T-helper 1 cell treated with Interleukin-12 subunit alpha and Interleukin-12 subunit beta and Interleukin-4 antibody, amounts not matched to agents 30 ng/mL and 1 ng/mL, for 36 hours (primary cell): ENCODE results near the gene THTPA. TPM values are rescaled to one million over a fixed set of nuclear protein-coding genes. Genes with fewer than 3 reads are reported as not detected.

Experiments used
- intact Hi-C: fragments of 100-400 bp; cut with micrococcal nuclease; formaldehyde crosslinking; loops from one replicate; pipeline ENCODE4 v1.15.1; 2024
- total RNA-seq: library from RNA; stranded (reverse); gene quantifications from 2 replicates; pipeline ENCODE4 v1.2.3, GENCODE V29; 2022

Gene THTPA
- total RNA-seq, 1 donor from 2014 or later = 16.8 TPM

GRCh38 chr14:23566112-23566777 is 10.2 kb downstream of the THTPA start:
- intact Hi-C loops = no loop called here

- intact Hi-C loops = loop anchor here (1.0 kb wide), 3 partner anchors 10 to 97 kb away; partner anchors contain the start of genes NGDN, THTPA and ZFHX2
Observed at GRCh38 chr14:23566778-23567185, 10.7 kb downstream of the THTPA start.

DNA sequence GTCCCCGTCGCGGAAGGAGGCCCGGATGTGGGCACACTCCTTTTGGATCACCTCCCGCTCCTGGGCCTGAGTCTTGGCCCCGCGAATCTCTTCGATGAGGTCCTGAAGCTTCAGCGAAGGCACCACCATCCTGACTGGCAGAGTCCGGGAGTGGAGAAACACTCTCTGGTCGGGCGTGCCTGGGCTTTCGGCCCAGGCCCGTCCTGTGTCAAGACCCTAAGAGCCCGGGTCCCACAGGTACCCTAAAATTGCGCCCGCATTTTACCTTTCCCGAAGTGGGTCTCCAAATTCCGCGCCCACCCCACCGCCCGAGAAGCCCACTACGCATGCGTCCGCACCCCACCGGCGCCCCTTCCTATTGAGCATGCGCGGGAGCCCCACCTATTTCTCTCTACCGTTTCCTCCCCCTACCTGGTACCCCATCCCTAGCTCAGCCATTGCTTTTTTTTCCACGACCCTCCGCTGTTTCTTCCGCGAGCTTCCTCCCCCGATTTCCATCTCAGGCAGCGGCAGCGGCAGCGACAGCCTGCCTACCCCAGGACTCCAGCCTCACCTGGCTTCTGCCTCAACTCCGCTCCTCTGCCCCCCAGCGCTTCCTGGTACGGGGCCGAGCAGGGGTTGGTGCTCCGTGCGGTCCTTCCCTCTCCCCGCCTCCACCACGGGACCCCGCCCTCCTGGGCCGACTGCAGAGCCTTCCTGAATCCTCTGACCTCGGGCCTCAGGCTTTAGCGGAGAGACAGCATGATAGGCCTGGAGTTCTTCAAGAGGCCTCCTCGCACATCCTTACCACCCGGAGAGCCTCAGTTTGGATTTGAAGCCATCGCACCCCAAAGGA is 11.3 kb downstream of the THTPA start, which contains the start of gene AP1G2:
TSS of gene AP1G2 (minus strand) at position 606 of the 835 bp plus-strand sequence. CDS start at position 129, 477 bp downstream.
- intact Hi-C loops = loop anchor here (1.0 kb wide), 3 partner anchors 11 to 98 kb away; partner anchors contain the start of genes NGDN, THTPA and ZFHX2

GRCh38 chr14:23568021-23568599 is 12.0 kb downstream of the THTPA start:
- intact Hi-C loops = no loop called here

DNA sequence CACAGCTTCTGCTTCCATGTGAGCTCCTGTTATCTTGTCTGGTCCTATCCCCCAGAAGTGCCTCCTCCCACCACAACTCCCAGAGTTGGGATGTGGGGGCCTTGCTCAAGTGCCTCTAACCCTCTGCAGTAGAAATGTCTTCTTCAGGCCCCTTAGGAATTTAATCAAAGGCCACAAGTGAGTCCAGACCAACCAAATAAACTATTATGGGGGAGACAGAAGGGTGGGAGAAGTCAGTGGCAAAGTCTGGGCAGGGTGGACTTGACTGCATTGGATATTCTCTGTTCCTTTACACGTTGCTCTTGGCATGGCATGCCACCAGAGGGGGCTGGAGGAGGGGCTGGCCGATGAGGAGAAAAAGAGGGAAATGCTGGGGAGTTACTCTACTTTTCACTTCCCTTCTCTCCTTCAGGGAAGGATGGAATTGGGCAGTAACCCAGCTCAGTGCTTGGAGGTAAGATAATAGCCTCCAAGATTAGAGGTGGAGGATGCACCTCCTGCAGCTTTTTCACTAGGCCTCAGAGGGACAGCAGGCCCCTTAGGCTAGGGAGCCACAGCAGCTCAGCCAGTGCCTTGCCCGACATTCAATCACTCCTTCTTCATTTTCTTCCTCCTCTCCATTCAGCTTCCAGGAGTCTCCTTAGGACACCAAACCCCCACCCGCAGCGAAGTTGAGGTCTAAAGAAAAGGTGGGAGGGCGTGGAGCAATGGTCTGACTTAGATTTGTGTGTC is 12.7 kb downstream of the THTPA start:
- intact Hi-C loops = no loop called here

DNA sequence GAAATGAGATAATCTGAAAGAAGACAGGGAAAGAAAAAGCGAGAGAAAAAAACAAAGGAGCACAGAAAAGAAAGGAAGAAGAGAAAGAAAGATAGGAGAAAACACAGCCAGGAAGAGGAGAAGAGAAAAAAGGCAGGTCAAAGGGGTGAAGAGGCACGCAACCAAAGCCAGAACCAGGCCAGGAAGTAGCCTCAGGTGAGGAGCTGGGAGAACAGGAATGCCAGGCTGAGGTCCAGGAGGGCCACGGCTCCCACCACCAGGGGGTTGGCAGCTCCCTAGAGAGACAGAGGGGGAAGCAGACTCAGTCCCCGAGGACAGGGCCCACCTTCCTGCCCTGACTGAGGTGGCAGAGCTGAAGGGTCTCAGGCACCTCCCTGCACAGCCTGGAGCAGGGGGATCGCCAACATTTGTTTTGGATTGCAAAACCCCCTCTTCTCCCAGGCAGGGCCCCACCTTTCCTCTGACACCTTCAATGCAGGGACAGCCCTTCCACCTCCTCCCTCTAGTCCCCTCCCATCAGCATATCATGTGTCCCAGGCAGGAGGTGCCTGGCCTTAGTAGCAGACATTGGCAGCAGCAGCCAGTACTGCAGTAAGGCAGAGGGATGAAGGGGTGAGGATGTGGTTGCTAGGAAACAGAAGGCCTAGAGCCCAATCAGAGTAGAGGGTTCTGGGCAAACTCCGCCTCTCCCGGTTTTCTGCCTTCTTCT is 13.5 kb downstream of the THTPA start:
- intact Hi-C loops = no loop called here

- intact Hi-C loops = no loop called here
Observed at GRCh38 chr14:23570806-23571483, 14.9 kb downstream of the THTPA start.

GRCh38 chr14:23571701-23572523 is 15.8 kb downstream of the THTPA start:
- intact Hi-C loops = no loop called here

DNA sequence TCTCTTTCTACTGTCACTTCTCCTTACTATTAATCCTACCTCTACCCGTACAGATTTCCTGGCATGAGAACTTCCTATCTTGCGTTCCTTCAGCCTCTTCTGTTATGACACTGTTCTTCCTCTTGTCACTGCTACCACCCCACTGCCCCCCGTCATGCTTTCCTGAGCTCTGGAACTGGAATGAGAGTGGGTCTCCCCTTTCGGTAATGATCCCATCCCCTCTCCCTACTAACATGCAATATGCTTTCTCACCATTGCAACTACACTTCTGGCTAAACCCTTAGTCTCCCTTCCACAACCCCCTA is 16.4 kb downstream of the THTPA start:
- intact Hi-C loops = no loop called here

DNA sequence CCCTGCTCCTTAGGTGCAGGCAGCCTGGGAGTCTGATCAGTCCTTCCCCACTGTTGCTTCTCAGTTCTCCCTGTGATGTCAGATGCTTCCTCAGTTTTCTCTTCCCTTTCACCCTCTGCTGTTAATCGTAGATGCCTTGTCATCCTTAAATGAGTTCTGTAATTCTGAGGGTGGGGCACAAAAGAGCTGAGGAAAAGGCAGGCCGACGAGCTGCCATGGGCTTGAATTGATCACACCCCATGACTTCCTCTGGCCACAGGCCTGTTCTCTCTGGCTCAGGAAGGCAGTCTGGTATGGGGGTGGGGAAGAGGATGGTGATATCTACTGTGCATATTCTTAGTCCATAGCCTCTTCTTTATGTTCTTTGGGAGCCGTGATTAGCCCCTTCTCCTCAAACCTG is 16.8 kb downstream of the THTPA start:
- intact Hi-C loops = no loop called here

DNA sequence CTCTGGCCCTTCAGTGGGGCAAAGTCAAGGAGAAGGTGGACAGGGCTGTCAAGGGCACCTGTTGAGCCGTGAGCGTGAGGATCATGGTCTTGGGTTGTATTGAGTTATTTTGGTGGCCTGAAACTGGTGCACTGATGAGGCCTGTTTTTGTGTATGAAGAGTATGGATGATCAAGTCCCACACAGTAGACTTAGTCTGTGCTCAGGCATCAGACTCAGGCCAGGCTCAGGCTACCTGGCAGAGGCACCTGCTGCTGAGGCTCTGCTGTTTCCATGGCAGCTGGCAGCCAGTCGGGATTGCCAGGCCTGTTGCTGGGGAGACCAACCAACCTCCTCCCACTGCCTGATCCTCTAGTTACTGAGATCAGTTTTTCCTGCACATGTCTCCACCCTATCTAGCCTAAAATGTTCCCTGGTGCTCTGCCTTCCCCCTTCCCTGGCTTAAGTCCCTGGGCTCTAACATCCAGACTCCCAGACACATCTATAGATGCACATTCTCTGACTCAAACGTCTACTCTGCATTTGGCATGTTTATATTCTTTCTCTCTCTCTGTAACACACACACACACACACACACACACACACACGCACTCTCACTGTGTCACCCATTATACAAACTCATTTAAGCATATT is 17.4 kb downstream of the THTPA start:
- intact Hi-C loops = no loop called here

DNA sequence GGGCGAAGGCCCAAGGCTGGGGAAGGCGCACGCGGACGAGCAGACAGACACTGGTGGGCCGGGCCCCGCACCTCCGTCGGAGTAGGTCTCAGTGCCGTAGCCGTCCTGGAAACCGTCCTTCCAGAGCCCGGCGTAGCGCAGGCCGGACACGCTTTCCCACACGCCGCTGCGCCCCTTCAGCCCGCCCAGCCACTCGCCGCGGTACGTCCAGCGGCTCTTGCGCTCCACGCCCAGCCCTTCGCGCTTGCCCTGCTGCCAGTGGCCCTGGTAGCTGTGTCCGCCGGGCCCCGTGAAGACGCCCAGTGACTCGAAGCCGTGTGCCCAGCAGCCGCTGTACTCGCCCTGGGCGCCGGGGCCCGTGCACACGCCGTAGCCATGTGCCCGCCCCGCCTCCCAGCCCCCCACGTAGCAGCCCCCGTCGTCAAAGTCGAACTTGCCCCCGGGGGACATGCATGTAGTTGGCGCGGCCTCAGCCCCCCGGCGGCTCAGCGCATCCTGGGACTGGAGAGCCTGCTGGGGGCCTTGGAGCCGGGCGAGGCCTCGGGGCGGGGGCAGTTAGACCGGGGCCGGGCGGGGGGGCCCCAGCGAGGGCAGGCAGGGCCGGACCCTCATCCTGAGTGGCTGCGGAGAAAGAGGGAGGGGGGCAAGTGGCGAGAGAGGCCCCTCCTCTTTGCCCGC is 21.1 kb downstream of the THTPA start:
- intact Hi-C loops = no loop called here

- intact Hi-C loops = no loop called here
Observed at GRCh38 chr14:23577710-23578392, 21.8 kb downstream of the THTPA start.

- intact Hi-C loops = no loop called here
Observed at GRCh38 chr14:23578560-23579310, 22.7 kb downstream of the THTPA start, which contains the start of gene JPH4. JPH4 (minus strand) TSS chr14:23578790; CDS start chr14:23577453, 1,337 bp downstream.

GRCh38 chr14:23579311-23579630 is 23.2 kb downstream of the THTPA start:
- intact Hi-C loops = no loop called here

DNA sequence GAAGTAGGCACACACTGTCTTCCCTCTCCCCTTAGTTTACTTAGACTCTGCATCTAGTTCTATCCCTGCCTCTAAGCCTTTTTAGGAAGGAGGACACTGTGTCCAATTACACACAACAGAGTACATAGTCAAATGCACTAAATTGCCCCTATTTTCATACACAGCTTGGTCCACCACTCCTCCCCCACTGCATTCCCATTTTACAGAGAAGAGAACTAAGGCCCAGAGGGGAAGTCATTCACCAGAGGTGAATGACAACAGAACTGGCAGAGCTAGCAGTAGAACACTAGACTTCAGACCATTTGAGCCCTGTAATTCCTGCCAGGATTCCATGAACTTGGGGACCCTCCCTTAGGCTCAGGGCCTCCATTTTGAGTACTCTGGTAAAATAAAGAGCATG is 23.7 kb downstream of the THTPA start:
- intact Hi-C loops = no loop called here
